Neural cell (in vitro differentiated cells): ENCODE data around the gene NBEA. TPM values are rescaled to one million over a fixed set of nuclear protein-coding genes. Genes with fewer than 3 reads are reported as not detected.

Experiments used
- H2AFZ ChIP-seq: fragments of 200-600, 300-800 bp; sonication (generic), shearing (Covaris generic); 2 replicates; pipeline ENCODE4 v1.6.0; 2014; ENCODE audit warnings: low read depth, mild to moderate bottlenecking, antibody characterized with exemption, low read length, moderate library complexity
- H3F3A ChIP-seq: fragments of 200-600 bp; shearing (Covaris generic); 2 replicates; pipeline ENCODE4 v1.6.1; 2016; ENCODE audit warnings: mild to moderate bottlenecking, moderate library complexity, mixed read lengths, antibody characterized with exemption, low read length; ENCODE audit not compliant: insufficient read depth, poor library complexity, severe bottlenecking
- H3K27ac ChIP-seq: fragments of 200-600, 300-800 bp; sonication (generic), shearing (Covaris generic); 2 replicates; pipeline ENCODE4 v1.5.1; 2014; ENCODE audit warnings: mild to moderate bottlenecking, low read length, moderate library complexity
- H3K27me3 ChIP-seq: fragments of 300-800, 200-600 bp; sonication (generic), shearing (Covaris generic); 2 replicates; pipeline ENCODE4 v1.6.0; 2014; ENCODE audit warnings: mild to moderate bottlenecking, low read depth, low read length, moderate library complexity; ENCODE audit not compliant: insufficient read depth
- H3K36me3 ChIP-seq: fragments of 300-800, 200-600 bp; sonication (generic), shearing (Covaris generic); 2 replicates; pipeline ENCODE4 v1.5.1; 2014; ENCODE audit warnings: mild to moderate bottlenecking, antibody characterized with exemption, low read length, moderate library complexity; ENCODE audit not compliant: insufficient read depth
- H3K4me2 ChIP-seq: fragments of 300-800, 200-600 bp; sonication (generic), shearing (Covaris generic); 2 replicates; pipeline ENCODE4 v1.6.0; 2014; ENCODE audit warnings: mild to moderate bottlenecking, low read length
- H3K4me3 ChIP-seq: fragments of 300-800, 200-600 bp; sonication (generic), shearing (Covaris generic); 2 replicates; pipeline ENCODE4 v1.5.1; 2014; ENCODE audit warnings: mild to moderate bottlenecking, low read length, moderate library complexity
- H3K79me2 ChIP-seq: fragments of 200-600 bp; shearing (Covaris generic); replicated peaks from 2 replicates; pipeline ENCODE4 v1.6.0; 2014; ENCODE audit warnings: mild to moderate bottlenecking, low read length, moderate library complexity; ENCODE audit not compliant: insufficient read depth
- H3K9ac ChIP-seq: fragments of 300-800, 200-600 bp; sonication (generic), shearing (Covaris generic); 2 replicates; pipeline ENCODE4 v1.6.1; 2016; ENCODE audit warnings: mild to moderate bottlenecking, low read length, mixed read lengths
- H3K9me2 ChIP-seq: fragments of 200-600 bp; shearing (Covaris generic); 2 replicates; pipeline ENCODE4 v1.6.1; 2016; ENCODE audit warnings: mild to moderate bottlenecking, low read length, mixed read lengths; ENCODE audit not compliant: insufficient read depth
- H3K9me3 ChIP-seq: fragments of 200-600, 300-800 bp; sonication (generic), shearing (Covaris generic); 2 replicates; pipeline ENCODE4 v1.6.1; 2016; ENCODE audit warnings: mild to moderate bottlenecking, mixed run types, low read length, moderate library complexity, mixed read lengths
- H4K20me1 ChIP-seq: fragments of 200-600 bp; shearing (Covaris generic); 2 replicates; pipeline ENCODE4 v1.6.1; 2016; ENCODE audit warnings: mild to moderate bottlenecking, mixed run types; ENCODE audit not compliant: insufficient read depth
- CTCF ChIP-seq: fragments of 450-650 bp; IDR thresholded peaks from 2 replicates; pipeline ENCODE4 v1.5.1; 2014; ENCODE audit warnings: antibody characterized with exemption, mild to moderate bottlenecking, moderate library complexity; ENCODE audit not compliant: poor library complexity, severe bottlenecking
- EP300 ChIP-seq: fragments of 450-650 bp; conservative IDR thresholded peaks from 2 replicates; pipeline ENCODE4 v1.6.1; 2014; ENCODE audit warnings: antibody characterized with exemption, mild to moderate bottlenecking, moderate library complexity; ENCODE audit not compliant: poor library complexity, severe bottlenecking
- EZH2 ChIP-seq: fragments of 200-600, 300-800 bp; shearing (Covaris generic), sonication (generic); IDR thresholded peaks from 2 replicates; pipeline ENCODE4 v1.6.1; 2014; ENCODE audit warnings: antibody characterized with exemption, low read length, borderline replicate concordance, mild to moderate bottlenecking; ENCODE audit not compliant: insufficient read depth, poor library complexity, severe bottlenecking
- MXI1 ChIP-seq: fragments of 450-650 bp; conservative IDR thresholded peaks from 2 replicates; pipeline ENCODE4 v1.6.1; 2014; ENCODE audit warnings: antibody characterized with exemption, mild to moderate bottlenecking; ENCODE audit not compliant: poor library complexity, severe bottlenecking
- POLR2AphosphoS5 ChIP-seq: IDR thresholded peaks from 2 replicates; pipeline ENCODE4 v1.6.1; 2012
- RAD21 ChIP-seq: fragments of 450-650 bp; conservative IDR thresholded peaks from 2 replicates; pipeline ENCODE4 v1.6.1; 2014; ENCODE audit warnings: antibody characterized with exemption, mild to moderate bottlenecking, moderate library complexity
- SMC3 ChIP-seq: fragments of 450-650 bp; conservative IDR thresholded peaks from 2 replicates; pipeline ENCODE4 v1.6.1; 2014; ENCODE audit warnings: antibody characterized with exemption, mild to moderate bottlenecking, moderate library complexity; ENCODE audit not compliant: poor library complexity
- TAF1 ChIP-seq: IDR thresholded peaks from 2 replicates; pipeline ENCODE4 v1.6.1; 2012; ENCODE audit warnings: low read depth
- polyA plus RNA-seq: library from polyadenylated mRNA; depleted of rRNA; stranded (reverse); fragments of >200 nt; gene quantifications from 2 replicates; pipeline ENCODE4 v1.2.3, GENCODE V29; 2014
- TF ChIP-seq, protein P1 (sequence below): IDR thresholded peaks from 2 replicates; pipeline ENCODE4 v1.6.1; 2012; ENCODE audit warnings: borderline replicate concordance

NBEA gene
- polyA plus RNA-seq, 1 donor from 2014 or later: 55.8 TPM

GRCh38 chr13:35356572-35356971 is 414.5 kb downstream of the NBEA start:
- Histone ChIP-seq H3K4me2 (no peak overlapping the region), H3K9ac (no peak overlapping the region), H3K9me3 (no peaks in the 10 kb centered on the region), H3K27me3 (no peaks in the 10 kb centered on the region), H3K27ac (no peak overlapping the region), H3K4me3 (no peak overlapping the region), H3K9me2 (no peaks in the 10 kb centered on the region), H3F3A (no peaks in the 10 kb centered on the region), H4K20me1 (no peaks in the 10 kb centered on the region), H3K36me3 (no peaks in the 10 kb centered on the region), H3K79me2 (no peaks in the 10 kb centered on the region), H2AFZ (no peak overlapping the region)
- TF ChIP-seq CTCF (no peak), EP300 (no peak), MXI1 (no peak), TAF1 (no peak), POLR2AphosphoS5 (no peak), EZH2 (no peak), SMC3 (no peak), RAD21 (no peak)
- TF ChIP-seq, protein P1, sequence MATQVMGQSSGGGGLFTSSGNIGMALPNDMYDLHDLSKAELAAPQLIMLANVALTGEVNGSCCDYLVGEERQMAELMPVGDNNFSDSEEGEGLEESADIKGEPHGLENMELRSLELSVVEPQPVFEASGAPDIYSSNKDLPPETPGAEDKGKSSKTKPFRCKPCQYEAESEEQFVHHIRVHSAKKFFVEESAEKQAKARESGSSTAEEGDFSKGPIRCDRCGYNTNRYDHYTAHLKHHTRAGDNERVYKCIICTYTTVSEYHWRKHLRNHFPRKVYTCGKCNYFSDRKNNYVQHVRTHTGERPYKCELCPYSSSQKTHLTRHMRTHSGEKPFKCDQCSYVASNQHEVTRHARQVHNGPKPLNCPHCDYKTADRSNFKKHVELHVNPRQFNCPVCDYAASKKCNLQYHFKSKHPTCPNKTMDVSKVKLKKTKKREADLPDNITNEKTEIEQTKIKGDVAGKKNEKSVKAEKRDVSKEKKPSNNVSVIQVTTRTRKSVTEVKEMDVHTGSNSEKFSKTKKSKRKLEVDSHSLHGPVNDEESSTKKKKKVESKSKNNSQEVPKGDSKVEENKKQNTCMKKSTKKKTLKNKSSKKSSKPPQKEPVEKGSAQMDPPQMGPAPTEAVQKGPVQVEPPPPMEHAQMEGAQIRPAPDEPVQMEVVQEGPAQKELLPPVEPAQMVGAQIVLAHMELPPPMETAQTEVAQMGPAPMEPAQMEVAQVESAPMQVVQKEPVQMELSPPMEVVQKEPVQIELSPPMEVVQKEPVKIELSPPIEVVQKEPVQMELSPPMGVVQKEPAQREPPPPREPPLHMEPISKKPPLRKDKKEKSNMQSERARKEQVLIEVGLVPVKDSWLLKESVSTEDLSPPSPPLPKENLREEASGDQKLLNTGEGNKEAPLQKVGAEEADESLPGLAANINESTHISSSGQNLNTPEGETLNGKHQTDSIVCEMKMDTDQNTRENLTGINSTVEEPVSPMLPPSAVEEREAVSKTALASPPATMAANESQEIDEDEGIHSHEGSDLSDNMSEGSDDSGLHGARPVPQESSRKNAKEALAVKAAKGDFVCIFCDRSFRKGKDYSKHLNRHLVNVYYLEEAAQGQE: no peak

DNA sequence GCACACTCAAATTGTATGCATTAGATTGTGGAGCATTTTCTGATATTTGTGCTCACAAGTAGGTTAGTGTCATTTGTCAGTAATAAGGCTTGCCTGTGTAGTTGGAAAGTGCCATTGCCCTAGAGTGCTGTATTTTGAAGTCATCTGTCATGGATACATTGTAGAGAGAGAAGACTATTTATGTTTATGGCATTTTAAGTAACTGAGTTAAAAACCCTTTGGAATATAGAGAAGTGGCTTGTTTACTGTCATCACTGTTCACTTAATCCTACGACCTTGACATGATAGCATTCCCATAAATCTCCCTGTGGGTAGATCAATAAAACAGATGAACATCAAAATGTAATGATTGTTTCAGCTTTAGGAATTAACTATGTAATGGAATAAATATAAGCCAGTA is 423.8 kb downstream of the NBEA start:
- H3K79me2 ChIP-seq: no peaks in the 10 kb centered on the region
- no peaks in the 10 kb centered on the region for H3K36me3 ChIP-seq
- H3K4me3 ChIP-seq: no peak overlapping the region
- H3K27ac ChIP-seq: no peak overlapping the region
- no peak overlapping the region for H3K9ac ChIP-seq
- H3K9me3 ChIP-seq: peaks cover 4% of the 10 kb centered on the region
- H3F3A ChIP-seq: no peaks in the 10 kb centered on the region
- no peak overlapping the region for H2AFZ ChIP-seq
- H3K27me3 ChIP-seq: no peaks in the 10 kb centered on the region
- TF ChIP-seq CTCF: no peak
- peak; percentile 94 for TF ChIP-seq POLR2AphosphoS5
- TF ChIP-seq EZH2: no peak
- TF ChIP-seq RAD21: no peak
- no peak for TF ChIP-seq SMC3
- no peak for TF ChIP-seq MXI1
- TF ChIP-seq EP300: peak; percentile 96
- TF ChIP-seq, protein P1: peak; percentile 67
- no peak overlapping the region for H3K4me2 ChIP-seq
- no peaks in the 10 kb centered on the region for H4K20me1 ChIP-seq
- no peaks in the 10 kb centered on the region for H3K9me2 ChIP-seq
